Loucy (cell line): ENCODE measurements around the gene POLR2F.

Source experiments
- CTCF ChIP-seq: fragments of 200-600 bp; sonication (generic); conservative IDR thresholded peaks from 2 replicates; pipeline ENCODE4 v1.5.1; 2014; ENCODE audit warnings: mild to moderate bottlenecking, antibody characterized with exemption, low read length
- EZH2phosphoT487 ChIP-seq: fragments of 200-600 bp; IDR thresholded peaks from 2 replicates; pipeline ENCODE4 v1.6.1; 2018; ENCODE audit warnings: antibody characterized with exemption, mild to moderate bottlenecking, moderate library complexity, borderline replicate concordance

- no peak for TF ChIP-seq CTCF
- no peak for TF ChIP-seq EZH2phosphoT487
Measured at GRCh38 chr22:37999236-37999635, 45.7 kb downstream of the POLR2F start.
